ENCODE measurements around the gene FAM193B. TPM values are rescaled to one million over a fixed set of nuclear protein-coding genes. Genes with fewer than 3 reads are reported as not detected.

FAM193B gene
- total and polyA plus RNA-seq, 2 donors (not counting 1 experiment from before 2014, with no cell fraction given) = 227 to 301 TPM

DNA sequence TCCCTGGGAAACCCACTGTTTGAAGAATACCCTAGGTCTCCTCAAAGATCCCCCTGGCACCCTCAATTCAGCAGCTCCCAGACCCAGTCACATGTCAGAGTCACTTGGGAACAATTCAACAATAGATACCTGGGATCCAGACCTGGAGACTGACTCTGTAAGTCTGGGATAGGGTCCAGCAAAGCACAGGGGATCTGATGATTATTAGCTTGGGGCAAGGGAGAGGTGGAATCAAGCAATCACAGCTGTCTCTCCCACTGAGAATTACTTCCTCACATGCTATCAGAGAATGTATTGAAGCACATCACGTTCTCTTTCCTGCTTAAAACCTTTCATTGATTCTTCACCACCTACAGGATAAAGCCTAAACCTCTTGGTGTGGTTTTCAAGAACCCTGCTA is 5.9 kb downstream of the FAM193B start:
- H2AFZ ChIP-seq (ENCODE audit: insufficient read depth, low read depth, low read length, poor library complexity, severe bottlenecking) = no peak overlapping the region
- H3K27me3 ChIP-seq (replicated peaks in 1 of 4; ENCODE audit: control extremely low read depth in 1 of 4, control insufficient read depth in 3 of 4, insufficient read depth in 4 of 4, low read length in 3 of 4) = no peaks in the 10 kb centered on the region
- WGBS (ENCODE audit: insufficient coverage) = 55% methylated on average over 1 of the region's 1 CpG
- Mint-ChIP-seq H3K9me3 (ENCODE audit: insufficient read depth) (no peaks in the 10 kb centered on the region), H3K27ac (no peak overlapping the region), H3K4me1 (peaks cover 31% of the 10 kb centered on the region), H3K27me3 (no peaks in the 10 kb centered on the region), H3K4me3 (no peak overlapping the region)
- ChIA-PET CTCF (interaction anchor here (0.8 to 1.4 kb wide), 3 partner anchors 8 to 239 kb away, joined by 3 to 4 read pairs (median 3); no protein-coding TSS in a partner anchor), POLR2A (interaction anchor here (0.7 kb wide), 1 partner anchor 144 kb away, joined by 5 read pairs; no protein-coding TSS in a partner anchor)
- H3K4me2 ChIP-seq (replicated peaks; ENCODE audit: low read depth, low read length, poor library complexity, severe bottlenecking) = no peak overlapping the region
- peaks cover 64% of the 10 kb centered on the region for H4K20me1 ChIP-seq (ENCODE audit: control insufficient read depth, insufficient read depth, low read length, poor library complexity, severe bottlenecking)
- H3K9me3 ChIP-seq (ENCODE audit: control extremely low read depth in 1 of 3, control insufficient read depth in 2 of 3, insufficient read depth in 1 of 3, low read length in 2 of 3) = no peaks in the 10 kb centered on the region
- H3K27ac ChIP-seq (ENCODE audit: low read length in 2 of 2) = no peak overlapping the region
- peaks cover 13 to 17% of the 10 kb centered on the region in 2 donors for H3K4me1 ChIP-seq (ENCODE audit: control insufficient read depth in 2 of 2, insufficient read depth in 2 of 2, low read length in 2 of 2)
- no peak overlapping the region for H3K9ac ChIP-seq (ENCODE audit: low read length)
- TF ChIP-seq EZH2 (IDR thresholded peaks at IDR 0.05; ENCODE audit: borderline replicate concordance, insufficient read depth, low read depth, low read length, poor library complexity, severe bottlenecking) = no peak
- TF ChIP-seq, protein P1, sequence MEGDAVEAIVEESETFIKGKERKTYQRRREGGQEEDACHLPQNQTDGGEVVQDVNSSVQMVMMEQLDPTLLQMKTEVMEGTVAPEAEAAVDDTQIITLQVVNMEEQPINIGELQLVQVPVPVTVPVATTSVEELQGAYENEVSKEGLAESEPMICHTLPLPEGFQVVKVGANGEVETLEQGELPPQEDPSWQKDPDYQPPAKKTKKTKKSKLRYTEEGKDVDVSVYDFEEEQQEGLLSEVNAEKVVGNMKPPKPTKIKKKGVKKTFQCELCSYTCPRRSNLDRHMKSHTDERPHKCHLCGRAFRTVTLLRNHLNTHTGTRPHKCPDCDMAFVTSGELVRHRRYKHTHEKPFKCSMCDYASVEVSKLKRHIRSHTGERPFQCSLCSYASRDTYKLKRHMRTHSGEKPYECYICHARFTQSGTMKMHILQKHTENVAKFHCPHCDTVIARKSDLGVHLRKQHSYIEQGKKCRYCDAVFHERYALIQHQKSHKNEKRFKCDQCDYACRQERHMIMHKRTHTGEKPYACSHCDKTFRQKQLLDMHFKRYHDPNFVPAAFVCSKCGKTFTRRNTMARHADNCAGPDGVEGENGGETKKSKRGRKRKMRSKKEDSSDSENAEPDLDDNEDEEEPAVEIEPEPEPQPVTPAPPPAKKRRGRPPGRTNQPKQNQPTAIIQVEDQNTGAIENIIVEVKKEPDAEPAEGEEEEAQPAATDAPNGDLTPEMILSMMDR (IDR thresholded peaks at IDR 0.05) = no peak
- peaks cover 2 to 24% of the 10 kb centered on the region in 2 experiments for H3K36me3 ChIP-seq (replicated peaks in 1 of 2; ENCODE audit: control extremely low read depth in 1 of 2, control insufficient read depth in 1 of 2, extremely low read depth in 1 of 2, insufficient read depth in 2 of 2, low read length in 1 of 2)
- DNase-seq (no peak), ATAC-seq (ENCODE audit: low read depth) (no peak)
- intact Hi-C loops (cut with micrococcal nuclease) = no loop called here
- peaks cover 84% of the 10 kb centered on the region for H3K79me2 ChIP-seq (ENCODE audit: control insufficient read depth, insufficient read depth, low read length)
- H3K4me3 ChIP-seq (ENCODE audit: control extremely low read depth in 1 of 5, extremely low read depth in 1 of 5, insufficient read depth in 1 of 5, low read depth in 2 of 5, low read length in 4 of 5) = no peak overlapping the region

DNA sequence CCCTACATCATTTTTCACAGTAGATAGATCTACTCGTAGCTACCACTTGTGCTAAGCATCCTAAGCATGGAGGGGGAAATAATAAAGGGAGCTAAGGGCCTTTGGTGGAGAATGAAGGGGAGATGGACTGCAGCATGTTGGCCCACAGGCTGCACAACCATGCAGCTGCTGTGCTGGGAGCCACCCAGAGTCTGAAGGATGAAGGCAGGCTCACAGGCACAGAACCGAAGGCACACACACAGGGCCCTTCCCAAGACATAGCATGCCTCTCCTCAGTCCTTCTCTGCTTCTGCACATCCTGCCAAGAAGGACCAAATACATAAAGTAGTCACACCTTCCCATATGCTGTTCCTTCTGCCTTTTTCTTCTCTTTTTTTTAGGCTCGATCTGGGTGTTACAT is 6.6 kb downstream of the FAM193B start:
- Mint-ChIP-seq H3K27ac (no peak overlapping the region), H3K4me1 (peaks cover 24% of the 10 kb centered on the region), H3K9me3 (ENCODE audit: insufficient read depth) (no peaks in the 10 kb centered on the region), H3K4me3 (no peak overlapping the region), H3K27me3 (no peaks in the 10 kb centered on the region)
- Histone ChIP-seq H3K27me3 (replicated peaks in 1 of 4; ENCODE audit: control extremely low read depth in 1 of 4, control insufficient read depth in 3 of 4, insufficient read depth in 4 of 4, low read length in 3 of 4) (no peaks in the 10 kb centered on the region), H3K9me3 (ENCODE audit: control extremely low read depth in 1 of 3, control insufficient read depth in 2 of 3, insufficient read depth in 1 of 3, low read length in 2 of 3) (no peaks in the 10 kb centered on the region), H3K27ac (ENCODE audit: low read length in 2 of 2) (no peak overlapping the region), H4K20me1 (ENCODE audit: control insufficient read depth, insufficient read depth, low read length, poor library complexity, severe bottlenecking) (peaks cover 64% of the 10 kb centered on the region), H3K9ac (ENCODE audit: low read length) (no peak overlapping the region), H3K4me1 (ENCODE audit: control insufficient read depth in 2 of 2, insufficient read depth in 2 of 2, low read length in 2 of 2) (peaks cover 5 to 9% of the 10 kb centered on the region in 2 donors), H3K79me2 (ENCODE audit: control insufficient read depth, insufficient read depth, low read length) (peaks cover 84% of the 10 kb centered on the region), H2AFZ (ENCODE audit: insufficient read depth, low read depth, low read length, poor library complexity, severe bottlenecking) (no peak overlapping the region), H3K4me3 (ENCODE audit: control extremely low read depth in 1 of 5, extremely low read depth in 1 of 5, insufficient read depth in 1 of 5, low read depth in 2 of 5, low read length in 4 of 5) (no peak overlapping the region), H3K4me2 (replicated peaks; ENCODE audit: low read depth, low read length, poor library complexity, severe bottlenecking) (no peak overlapping the region), H3K36me3 (replicated peaks in 1 of 2; ENCODE audit: control extremely low read depth in 1 of 2, control insufficient read depth in 1 of 2, extremely low read depth in 1 of 2, insufficient read depth in 2 of 2, low read length in 1 of 2) (peaks cover 2 to 22% of the 10 kb centered on the region in 2 experiments)
- ChIA-PET CTCF (interaction anchor here (0.8 to 1.4 kb wide), 2 partner anchors 9 to 39 kb away, joined by 3 to 4 read pairs; no protein-coding TSS in a partner anchor), POLR2A (no interaction called here)
- no peak for TF ChIP-seq EZH2 (IDR thresholded peaks at IDR 0.05; ENCODE audit: borderline replicate concordance, insufficient read depth, low read depth, low read length, poor library complexity, severe bottlenecking)
- TF ChIP-seq, protein P1 (IDR thresholded peaks at IDR 0.05) = no peak
- intact Hi-C loops (cut with micrococcal nuclease) = no loop called here
- no peak for ATAC-seq (ENCODE audit: low read depth)
- 88% methylated on average over 2 of the region's 3 CpGs for WGBS (ENCODE audit: insufficient coverage)
- DNase-seq = no peak
